ENCODE measurements around the gene DNAH5.

DNA sequence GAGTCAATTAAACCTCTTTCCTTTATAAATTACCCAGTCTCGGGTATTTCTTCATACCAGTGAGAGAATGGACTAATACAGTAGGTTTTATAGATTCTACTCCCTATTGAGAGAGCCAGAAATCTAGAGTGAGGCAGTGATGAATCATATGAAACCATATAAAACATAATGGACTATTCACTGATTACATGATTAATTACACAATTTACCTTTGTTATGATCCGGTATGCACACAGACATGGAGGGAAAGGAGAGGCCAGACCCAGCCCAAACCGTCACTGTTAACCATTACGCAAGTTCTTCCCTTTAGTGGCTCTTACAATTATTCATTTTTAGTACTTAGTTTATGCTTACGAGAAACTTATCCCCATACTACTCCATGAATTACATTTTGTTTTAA is 205.0 kb downstream of the DNAH5 start:
- TF ChIP-seq SUZ12 (IDR thresholded peaks at IDR 0.05) (no peak), FOXM1 (IDR thresholded peaks at IDR 0.05; ENCODE audit: borderline replicate concordance) (no peak), FOXA1 (IDR thresholded peaks at IDR 0.05) (no peak)
